HepG2 (cell line): Measurements from ENCODE around the gene MICALL2. TPM values are rescaled to one million over a fixed set of nuclear protein-coding genes. Genes with fewer than 3 reads are reported as not detected.

Source experiments
- ATAC-seq: fragments of 200-7000 bp; cut with Tn5 transposase; 3 replicates; pipeline ENCODE4 v1.9.1; 2020; ENCODE audit warnings: mild to moderate bottlenecking, moderate library complexity
- BruUV-seq: library from RNA; stranded (reverse); fragments of 400-500 nt; replicated peaks from 2 replicates; lab custom pipeline; 2021; lab: Mats Ljungman, UMichigan
- CTCF ChIA-PET: fragments of 300-600 bp; formaldehyde crosslinking; extraction: SDS; loops from one replicate; lab custom pipeline; 2021; ENCODE audit warnings: low total read pairs, inconsistent platforms, low intra/inter-chr PET ratio; lab: Yijun Ruan, JAX
- POLR2A ChIA-PET: fragments of 350-600 bp; sonication (Branson Sonifier 250); formaldehyde crosslinking; loops from one replicate; lab custom pipeline; 2020; ENCODE audit warnings: antibody characterized with exemption, inconsistent platforms; lab: Yijun Ruan, JAX
- DNase-seq: peaks from one replicate; pipeline ENCODE4 v3.0.0-alpha.2; 2015; ENCODE audit warnings: low spot score
- FAIRE-seq: peaks from 3 replicates; lab custom pipeline; 2011; peaks lifted over from hg19 to GRCh38; lab: Jason Lieb, UNC
- H2AFZ ChIP-seq: one replicate; pipeline ENCODE4 v1.6.1; 2011; ENCODE audit warnings: low read length, inconsistent platforms
- H3K27ac ChIP-seq: fragments of 300-600 bp; 3 replicates; pipeline ENCODE4 v1.8.0; 2011; ENCODE audit warnings: mixed run types, mild to moderate bottlenecking, mixed read lengths, low read length, inconsistent platforms; ENCODE audit not compliant: insufficient read depth; ENCODE audit errors: extremely low read length
- H3K27me3 ChIP-seq, 2 experiments: fragments of 200-600 bp in 1 of 2; 2 replicates in 1 of 2; 3 replicates in 1 of 2; pipeline versions ENCODE4 v1.6.0 to v1.8.0; 2011; ENCODE audit warnings: low read length in 2 of 2, mild to moderate bottlenecking in 2 of 2, moderate library complexity in 2 of 2, inconsistent platforms in 1 of 2; ENCODE audit not compliant: insufficient read depth in 2 of 2, control insufficient read depth in 1 of 2
- H3K36me3 ChIP-seq, 2 experiments: fragments of 200-600 bp in 1 of 2; replicated peaks in 1 of 2; 2 replicates in 1 of 2; 3 replicates in 1 of 2; pipeline versions ENCODE4 v1.5.1 to v1.8.0; 2011; ENCODE audit warnings: low read length in 2 of 2, inconsistent platforms in 1 of 2; ENCODE audit not compliant: insufficient read depth in 2 of 2, control insufficient read depth in 1 of 2
- H3K4me1 ChIP-seq: 2 replicates; pipeline ENCODE4 v1.5.1; 2012; ENCODE audit warnings: low read length, inconsistent platforms; ENCODE audit not compliant: insufficient read depth
- H3K4me2 ChIP-seq: 2 replicates; pipeline ENCODE4 v1.6.0; 2011; ENCODE audit warnings: low read depth, low read length, inconsistent platforms
- H3K4me3 ChIP-seq, 3 experiments: fragments of 200-600 bp in 1 of 3; sonication (generic), shearing (Covaris generic) in 1 of 3; replicated peaks in 1 of 3; 2 replicates each; pipeline ENCODE4 v1.5.1; 2011 to 2016; ENCODE audit warnings: low read length in 3 of 3, inconsistent platforms in 2 of 3, low read depth in 2 of 3, mild to moderate bottlenecking in 2 of 3, control low read depth in 1 of 3, mixed read lengths in 1 of 3; ENCODE audit not compliant: insufficient read depth in 1 of 3
- H3K79me2 ChIP-seq: one replicate; pipeline ENCODE4 v1.6.1; 2011; ENCODE audit warnings: low read length, inconsistent platforms; ENCODE audit not compliant: insufficient read depth
- H3K9ac ChIP-seq: 2 replicates; pipeline ENCODE4 v1.6.0; 2011; ENCODE audit warnings: mild to moderate bottlenecking, low read depth, low read length, inconsistent platforms; ENCODE audit not compliant: insufficient read depth
- H3K9me3 ChIP-seq: 2 replicates; pipeline ENCODE4 v1.5.1; 2012; ENCODE audit warnings: mild to moderate bottlenecking, low read length
- H4K20me1 ChIP-seq: 2 replicates; pipeline ENCODE4 v1.6.0; 2011; ENCODE audit warnings: inconsistent platforms, mild to moderate bottlenecking, low read length, moderate library complexity; ENCODE audit not compliant: insufficient read depth
- CC2D1A ChIP-seq: sonication (generic); formaldehyde crosslinking; IDR thresholded peaks from 2 replicates; pipeline ENCODE4 v1.8.1; 2023; ENCODE audit warnings: mild to moderate bottlenecking, missing genetic modification reagents
- HIC2 ChIP-seq: sonication (generic); formaldehyde crosslinking; IDR thresholded peaks from 2 replicates; pipeline ENCODE4 v1.9.0; 2022; ENCODE audit warnings: low read depth, missing genetic modification reagents
- IRF9 ChIP-seq: sonication (generic); formaldehyde crosslinking; IDR thresholded peaks from 2 replicates; pipeline ENCODE4 v1.8.0; 2022; ENCODE audit warnings: missing genetic modification reagents, mild to moderate bottlenecking, borderline replicate concordance
- PCBP1 ChIP-seq: fragments of 200-400 bp; formaldehyde crosslinking; IDR thresholded peaks from 2 replicates; pipeline ENCODE4 v1.6.1; 2017; ENCODE audit warnings: mild to moderate bottlenecking, low read depth, low read length, borderline replicate concordance
- RBFOX2 ChIP-seq: fragments of 200-400 bp; formaldehyde crosslinking; IDR thresholded peaks from 2 replicates; pipeline ENCODE4 v1.6.1; 2017; ENCODE audit warnings: low read depth, mild to moderate bottlenecking, low read length
- ZNF7 ChIP-seq: IDR thresholded peaks from 2 replicates; pipeline ENCODE4 v1.6.1; 2016; ENCODE audit warnings: missing biosample characterization, missing genetic modification reagents
- ZNF770 ChIP-seq: sonication (generic); formaldehyde crosslinking; IDR thresholded peaks from 2 replicates; pipeline ENCODE4 v1.5.0; 2020; ENCODE audit warnings: mild to moderate bottlenecking, missing genetic modification reagents
- WGBS: methylation state at CpG from one replicate; pipeline ENCODE4 v1.1.6; 2017; ENCODE audit warnings: low lambda C conversion rate; 5-methylcytosine and 5-hydroxymethylcytosine counted together
- in situ Hi-C: cut with HindIII; loops from 2 replicates; pipeline ENCODE4 v1.10.0; 2017; ENCODE audit warnings: low pct_unique_long_range_greater_than_20kb; ENCODE audit not compliant: extremely low pct_ligation_motif_present
- intact Hi-C: fragments of 100-400 bp; cut with micrococcal nuclease; formaldehyde crosslinking; loops from one replicate; pipeline ENCODE4 v1.10.0; 2022; ENCODE audit not compliant: unreplicated experiment
- polyA plus RNA-seq, 8 experiments: library from polyadenylated mRNA; depleted of rRNA in 3 of 8; stranded (reverse) in 7 of 8; unstranded in 1 of 8; fragments of >200 nt; fragmentation: Illumina TruSeq in 4 of 8; extraction: Trizol in 4 of 8; gene quantifications; 2 replicates each; pipeline versions ENCODE4 v1.2.1 to v1.2.3, GENCODE V29; 2011 to 2016; ENCODE audit warnings: low read depth in 4 of 8, missing spikeins in 1 of 8, mixed read lengths in 1 of 8; ENCODE audit not compliant: insufficient read depth in 1 of 8
- total RNA-seq, 5 experiments: library from RNA; depleted of rRNA; stranded (reverse); fragments of >200 nt; fragmentation: Illumina TruSeq; extraction: Trizol; gene quantifications; 2 replicates each; pipeline ENCODE4 v1.2.3, GENCODE V29; 2016; ENCODE audit warnings: low read depth in 1 of 5

Gene MICALL2
- total and polyA plus RNA-seq, 2 of the 13 experiments (the other 11 are each of a cell fraction or from before 2014, with no cell fraction given): 5.8 to 12.4 TPM

GRCh38 chr7:1455955-1456354, 3.3 kb downstream of the MICALL2 start:
- no peak overlapping the region for H2AFZ ChIP-seq
- CTCF ChIA-PET: no interaction called here
- H3K27me3 ChIP-seq: no peaks in the 10 kb centered on the region
- no TSS peak for BruUV-seq
- H3K4me2 ChIP-seq: peak overlapping the region; percentile 45; the same call in 1 of the 2 replicates
- in situ Hi-C loops (no loop called here), intact Hi-C loops (loop anchor here (5.0 kb wide), 1 partner anchor 639 kb away; no protein-coding TSS in a partner anchor)
- H3K9ac ChIP-seq: peak overlapping the region; percentile 24; the same call in 1 of the 2 replicates
- TF ChIP-seq IRF9 (no peak), ZNF770 (CRISPR knock-in tag) (peak; percentile 64; the same call in 1 of the 2 replicates)
- ATAC-seq (no peak), FAIRE-seq (no peak), DNase-seq (no peak)
- peaks cover 28% of the 10 kb centered on the region for H3K79me2 ChIP-seq
- peaks cover 67% of the 10 kb centered on the region for H3K4me1 ChIP-seq
- no peaks in the 10 kb centered on the region for H3K36me3 ChIP-seq
- no peaks in the 10 kb centered on the region for H4K20me1 ChIP-seq
- no peak overlapping the region for H3K4me3 ChIP-seq
- POLR2A ChIA-PET: no interaction called here
- WGBS: 97% methylated on average over 9 of the region's 13 CpGs
- H3K9me3 ChIP-seq: no peaks in the 10 kb centered on the region
- peak overlapping the region; percentile 17 for H3K27ac ChIP-seq

GRCh38 chr7:1455241-1455939, 3.9 kb downstream of the MICALL2 start:
- Histone ChIP-seq H3K79me2 (peaks cover 28% of the 10 kb centered on the region), H3K36me3 (no peaks in the 10 kb centered on the region), H3K4me3 (peak overlapping the region in 1 of 3 experiments; percentile 37; a peak in 1 of 6 replicates), H3K9me3 (no peaks in the 10 kb centered on the region), H3K4me2 (peak overlapping the region; percentile 45), H3K4me1 (peaks cover 61% of the 10 kb centered on the region), H3K27me3 (no peaks in the 10 kb centered on the region), H2AFZ (no peak overlapping the region), H4K20me1 (no peaks in the 10 kb centered on the region), H3K27ac (peak overlapping the region; percentile 33), H3K9ac (peak overlapping the region; percentile 24; the same call in 1 of the 2 replicates)
- ATAC-seq (no peak), FAIRE-seq (no peak), DNase-seq (no peak)
- ChIA-PET CTCF (no interaction called here), POLR2A (no interaction called here)
- in situ Hi-C loops: no loop called here
- 69% methylated on average over 11 of the region's 26 CpGs for WGBS
- BruUV-seq: no TSS peak
- intact Hi-C loops: loop anchor here (5.0 kb wide), 1 partner anchor 638 kb away; no protein-coding TSS in a partner anchor
- TF ChIP-seq CC2D1A (CRISPR knock-in tag) (no peak), RBFOX2 (0 out of 2 replicates have a peak, but pooled peaks have one; percentile 34), PCBP1 (0 out of 2 replicates have a peak, but pooled peaks have one; percentile 49), HIC2 (peak; percentile 72; the same call in 1 of the 2 replicates), ZNF7 (no peak)
